ENCODE measurements around the gene SGCG.

The SGCG gene

DNA sequence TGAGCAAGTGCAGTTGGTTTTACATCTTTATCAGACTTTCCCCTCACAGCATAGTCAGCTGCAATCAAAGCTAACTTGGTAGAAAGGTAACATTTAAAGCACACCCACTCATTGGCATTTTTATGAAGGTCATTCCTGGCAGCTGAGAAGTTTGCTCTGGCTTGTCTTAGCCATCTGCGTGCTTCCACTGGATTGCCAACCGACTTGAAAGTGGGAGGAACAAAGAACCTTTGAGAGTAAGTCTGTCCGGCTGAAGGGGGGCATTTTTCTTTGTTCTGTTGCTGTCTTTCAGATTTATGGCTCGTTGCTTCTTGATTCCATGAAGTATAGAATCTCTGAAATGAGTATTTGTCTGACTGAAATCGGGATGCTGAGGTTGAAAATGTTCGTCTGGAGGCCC is 149.6 kb downstream of the SGCG start:
- Mint-ChIP-seq H3K4me1 (no peaks in the 10 kb centered on the region), H3K4me3 (no peak overlapping the region), H3K36me3 (peaks cover 35% of the 10 kb centered on the region), H3K27ac (no peak overlapping the region), H3K27me3 (no peaks in the 10 kb centered on the region), H3K9me3 (peaks cover 25% of the 10 kb centered on the region)
- DNase-seq, result no peak
- CTCF ChIA-PET, result interaction anchor here (0.8 kb wide), 1 partner anchor 9 kb away, joined by 3 read pairs; no protein-coding TSS in a partner anchor

DNA sequence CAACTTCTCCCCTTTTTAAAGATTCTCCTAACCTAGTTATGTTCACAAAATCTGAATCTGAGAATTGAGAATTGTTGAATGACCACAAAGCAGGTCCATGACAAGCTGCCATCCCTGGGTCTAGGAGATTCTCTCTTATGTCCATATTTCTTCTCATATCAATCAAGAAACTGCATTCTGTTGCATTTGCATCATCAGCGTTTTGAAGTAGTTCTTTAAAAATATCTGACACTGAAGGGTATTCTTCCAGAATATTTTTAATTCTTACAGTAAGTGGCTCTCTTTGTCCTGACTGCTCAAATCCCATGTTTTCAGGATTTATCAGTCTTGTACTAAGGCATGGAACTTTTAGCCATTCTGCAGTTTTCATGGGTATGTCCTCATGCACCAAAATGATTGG is 158.4 kb downstream of the SGCG start:
- H3K9me3 Mint-ChIP-seq, result peaks cover 32% of the 10 kb centered on the region
- no peaks in the 10 kb centered on the region for H3K4me1 Mint-ChIP-seq
- H3K27ac Mint-ChIP-seq, result no peak overlapping the region
- no peak for DNase-seq
- CTCF ChIA-PET, result no interaction called here
- H3K36me3 Mint-ChIP-seq, result peaks cover 74% of the 10 kb centered on the region
- H3K4me3 Mint-ChIP-seq, result no peak overlapping the region
- H3K27me3 Mint-ChIP-seq, result no peaks in the 10 kb centered on the region

DNA sequence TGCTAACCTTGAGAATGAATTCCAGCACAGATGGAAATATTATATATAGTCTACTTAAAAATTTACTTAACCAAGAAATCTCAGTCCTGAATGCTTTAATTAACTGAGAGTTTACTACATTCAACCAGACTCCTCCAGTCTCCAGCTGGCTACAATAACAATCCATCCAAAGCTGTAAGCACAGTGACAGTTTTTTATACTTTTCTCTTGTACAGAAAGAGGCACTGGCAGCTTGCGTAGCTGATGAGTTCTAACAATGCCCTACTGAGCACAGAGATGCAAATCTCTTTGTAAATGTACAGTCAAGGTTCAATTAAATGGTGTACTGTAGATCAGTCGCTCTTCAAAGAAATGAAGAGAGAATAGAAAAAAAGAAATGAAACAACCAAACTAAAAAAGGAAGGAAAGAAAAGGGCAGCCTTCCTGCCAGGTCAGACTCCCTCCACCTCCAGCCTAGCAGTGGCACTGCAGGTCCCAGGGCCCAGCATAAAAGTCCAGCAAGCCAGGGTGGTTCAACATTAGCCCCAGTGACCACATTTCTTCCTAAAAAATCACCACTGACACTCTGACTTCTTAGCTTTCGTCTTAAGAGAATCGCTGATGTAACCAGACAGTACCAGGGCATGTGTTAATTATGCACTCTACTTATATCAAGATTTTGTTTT is 164.3 kb downstream of the SGCG start:
- H3K36me3 Mint-ChIP-seq, result peaks cover 78% of the 10 kb centered on the region
- DNase-seq, result no peak
- H3K4me3 Mint-ChIP-seq, result no peak overlapping the region
- peaks cover 4% of the 10 kb centered on the region for H3K9me3 Mint-ChIP-seq
- no peaks in the 10 kb centered on the region for H3K4me1 Mint-ChIP-seq
- no peaks in the 10 kb centered on the region for H3K27me3 Mint-ChIP-seq
- CTCF ChIA-PET, result no interaction called here
- no peak overlapping the region for H3K27ac Mint-ChIP-seq

DNA sequence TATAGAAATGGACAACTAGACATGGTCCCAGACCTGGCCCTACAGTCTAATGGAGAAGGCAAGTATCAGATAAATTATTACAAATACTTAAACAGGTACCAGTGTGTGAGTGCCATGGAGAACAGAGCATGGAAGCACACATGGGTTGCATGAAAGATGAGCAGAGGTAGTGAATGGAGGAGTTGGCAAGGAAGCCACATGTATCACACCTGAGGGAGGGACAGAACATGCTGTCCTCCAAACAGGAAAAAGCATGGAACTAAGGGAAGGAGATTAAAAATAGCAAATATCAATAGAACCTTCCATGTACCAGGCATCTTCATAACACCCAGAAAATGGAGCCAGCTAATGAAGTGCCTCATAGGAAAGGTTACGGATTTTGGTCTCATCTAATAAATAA is 166.8 kb downstream of the SGCG start:
- CTCF ChIA-PET, result no interaction called here
- DNase-seq, result no peak
- Mint-ChIP-seq H3K27me3 (no peaks in the 10 kb centered on the region), H3K9me3 (peaks cover 2% of the 10 kb centered on the region), H3K4me3 (no peak overlapping the region), H3K4me1 (no peaks in the 10 kb centered on the region), H3K36me3 (peaks cover 76% of the 10 kb centered on the region), H3K27ac (no peak overlapping the region)

DNA sequence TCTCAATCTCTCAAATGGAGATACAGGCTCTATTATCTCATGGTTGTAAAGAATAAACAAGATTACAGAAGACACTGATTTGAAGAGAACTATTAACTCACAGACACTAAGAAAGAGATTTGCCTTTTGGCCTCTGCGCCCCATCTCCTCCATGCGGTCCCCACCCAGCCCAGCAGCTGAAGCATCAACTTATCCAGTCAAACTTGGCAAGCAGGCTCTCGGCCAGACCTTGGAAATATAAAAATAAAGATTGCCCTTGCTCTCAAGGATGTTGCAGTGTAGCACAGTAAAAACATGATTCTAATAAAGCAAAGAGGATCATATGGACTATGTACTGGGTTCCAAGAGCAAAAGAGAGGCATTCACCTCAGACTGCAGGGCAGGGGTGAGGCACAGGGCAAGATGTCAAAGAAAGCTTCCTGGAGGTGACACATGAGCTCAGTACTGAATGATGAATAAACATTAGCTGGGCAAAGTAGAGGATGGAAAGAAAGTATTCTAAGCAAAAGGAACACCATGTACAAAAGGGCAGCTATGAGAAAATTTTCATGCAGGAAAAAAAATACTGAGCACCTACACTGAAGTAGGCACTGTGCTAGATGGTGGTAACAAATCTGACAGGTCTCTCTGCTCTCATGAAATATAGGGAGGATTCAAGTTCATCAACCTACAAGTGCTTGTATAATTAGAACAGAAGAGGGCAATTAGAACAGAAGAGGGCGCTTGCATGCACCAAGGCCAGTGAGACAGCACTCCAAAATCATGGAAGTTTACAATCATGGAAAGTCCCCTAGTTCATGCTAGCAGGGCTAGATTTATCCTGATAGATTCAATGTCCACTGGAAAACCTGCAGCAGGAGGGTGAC is 167.7 kb downstream of the SGCG start:
- peaks cover 79% of the 10 kb centered on the region for H3K36me3 Mint-ChIP-seq

DNA sequence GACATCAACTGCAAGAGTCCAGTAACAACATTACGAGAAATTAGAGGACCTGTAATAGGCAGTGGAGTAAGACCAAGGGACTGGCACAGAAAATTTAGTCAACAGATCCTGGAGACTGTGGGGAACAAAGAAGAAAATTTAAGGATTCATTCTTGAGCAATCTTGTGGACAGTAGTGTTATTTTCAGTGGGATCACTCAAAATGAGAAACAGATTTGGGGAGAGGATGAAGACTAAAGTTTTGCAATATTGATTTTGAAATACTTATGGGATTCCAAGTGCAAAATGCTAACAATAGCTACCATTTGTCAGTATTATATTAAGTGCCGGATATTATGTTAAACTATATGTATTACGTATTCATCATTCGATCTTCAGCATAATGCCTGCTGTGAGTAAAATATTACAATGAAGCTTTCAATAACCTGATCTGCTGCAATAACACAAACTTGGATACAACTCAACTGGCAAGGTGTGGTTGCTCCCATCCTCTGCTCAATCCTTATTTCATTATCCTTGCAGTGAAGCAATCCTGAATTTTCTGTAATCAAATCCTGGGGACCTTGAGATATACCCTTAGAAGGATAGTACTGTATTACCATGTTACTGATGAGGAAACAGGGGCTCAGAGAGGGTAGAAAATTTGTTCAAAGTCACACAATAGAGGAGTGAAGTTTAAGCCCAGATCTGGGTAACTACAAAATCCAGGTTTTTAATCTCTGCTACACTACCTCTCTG is 168.6 kb downstream of the SGCG start:
- H3K9me3 Mint-ChIP-seq, result peaks cover 2% of the 10 kb centered on the region
- H3K27me3 Mint-ChIP-seq, result no peaks in the 10 kb centered on the region
- peaks cover 74% of the 10 kb centered on the region for H3K36me3 Mint-ChIP-seq
- H3K27ac Mint-ChIP-seq, result no peak overlapping the region
- H3K4me3 Mint-ChIP-seq, result no peak overlapping the region
- DNase-seq, result no peak
- CTCF ChIA-PET, result no interaction called here
- no peaks in the 10 kb centered on the region for H3K4me1 Mint-ChIP-seq

More for the DNA sequence above, 167.7 kb downstream of the SGCG start:
- H3K27ac Mint-ChIP-seq, result no peak overlapping the region
- no peak for DNase-seq
- H3K4me3 Mint-ChIP-seq, result no peak overlapping the region
- CTCF ChIA-PET, result no interaction called here
- H3K9me3 Mint-ChIP-seq, result peaks cover 2% of the 10 kb centered on the region
- H3K4me1 Mint-ChIP-seq, result no peaks in the 10 kb centered on the region
- no peaks in the 10 kb centered on the region for H3K27me3 Mint-ChIP-seq

DNA sequence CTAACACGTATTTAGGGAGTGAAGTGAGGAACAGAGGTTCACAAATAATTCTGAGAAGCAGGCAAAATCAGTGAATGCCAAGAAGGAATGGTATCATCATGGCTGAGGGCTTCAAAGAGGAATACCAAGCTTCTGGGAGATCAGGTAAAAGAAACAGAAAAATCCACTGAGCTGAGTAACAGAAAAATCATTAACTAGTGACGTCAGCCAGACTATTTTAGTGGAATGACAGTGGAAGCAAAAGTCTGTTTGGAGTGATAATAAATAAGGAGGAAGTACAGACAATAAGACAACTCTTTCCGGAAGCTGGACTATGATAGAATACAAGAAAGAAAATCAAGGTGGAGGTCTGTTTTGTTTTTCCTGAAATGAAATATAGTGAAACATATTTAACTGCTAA is 169.2 kb downstream of the SGCG start:
- H3K9me3 Mint-ChIP-seq, result peaks cover 2% of the 10 kb centered on the region
- H3K27ac Mint-ChIP-seq, result no peak overlapping the region
- no peaks in the 10 kb centered on the region for H3K27me3 Mint-ChIP-seq
- no peak for DNase-seq
- no peak overlapping the region for H3K4me3 Mint-ChIP-seq
- peaks cover 73% of the 10 kb centered on the region for H3K36me3 Mint-ChIP-seq
- no peaks in the 10 kb centered on the region for H3K4me1 Mint-ChIP-seq
- CTCF ChIA-PET, result no interaction called here

DNA sequence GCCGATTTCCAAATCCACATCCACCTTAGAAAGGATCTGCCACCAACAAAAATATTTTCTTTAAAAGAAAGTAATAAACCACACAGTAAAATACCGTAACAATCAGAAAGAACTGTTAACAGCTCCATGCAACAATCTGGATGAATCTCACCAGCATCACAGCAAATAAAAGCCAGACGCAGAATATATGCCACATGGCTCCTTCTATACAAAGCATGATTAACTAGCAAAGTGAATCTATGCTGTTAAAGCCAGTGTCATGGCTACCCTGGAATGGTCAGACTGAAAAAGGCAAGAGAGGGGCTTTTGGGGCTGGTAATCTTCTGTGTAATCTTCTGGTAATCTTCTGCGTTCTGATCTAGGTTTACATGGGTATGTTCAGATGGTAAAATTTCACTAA is 171.4 kb downstream of the SGCG start:
- no peak overlapping the region for H3K27ac Mint-ChIP-seq
- no peaks in the 10 kb centered on the region for H3K9me3 Mint-ChIP-seq
- no peaks in the 10 kb centered on the region for H3K27me3 Mint-ChIP-seq
- H3K4me3 Mint-ChIP-seq, result no peak overlapping the region
- peaks cover 70% of the 10 kb centered on the region for H3K36me3 Mint-ChIP-seq
- no peak for DNase-seq
- no peaks in the 10 kb centered on the region for H3K4me1 Mint-ChIP-seq
- CTCF ChIA-PET, result no interaction called here

DNA sequence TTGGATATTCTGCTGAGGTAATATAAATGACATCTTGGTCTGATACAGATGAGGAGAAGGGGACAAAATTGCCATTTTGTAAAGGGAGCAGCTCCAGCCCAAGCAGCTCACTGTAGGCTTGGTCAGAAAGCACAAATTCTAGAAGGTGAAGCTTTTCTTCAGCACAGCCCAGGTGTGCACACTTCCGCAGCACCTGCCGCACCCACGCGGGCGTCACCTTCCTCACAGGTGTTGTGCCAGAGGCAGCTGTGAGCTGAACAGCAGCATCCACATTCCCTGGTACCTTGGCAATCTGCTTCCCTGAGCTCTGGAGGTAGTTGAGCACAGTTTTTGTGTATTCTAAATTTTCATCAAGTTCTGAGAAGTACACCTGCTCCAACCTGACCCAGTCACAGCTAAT is 173.7 kb downstream of the SGCG start:
- H3K9me3 Mint-ChIP-seq, result no peaks in the 10 kb centered on the region
- H3K4me3 Mint-ChIP-seq, result no peak overlapping the region
- no peaks in the 10 kb centered on the region for H3K27me3 Mint-ChIP-seq
- CTCF ChIA-PET, result no interaction called here
- peaks cover 54% of the 10 kb centered on the region for H3K36me3 Mint-ChIP-seq
- DNase-seq, result no peak
- no peaks in the 10 kb centered on the region for H3K4me1 Mint-ChIP-seq
- no peak overlapping the region for H3K27ac Mint-ChIP-seq

DNA sequence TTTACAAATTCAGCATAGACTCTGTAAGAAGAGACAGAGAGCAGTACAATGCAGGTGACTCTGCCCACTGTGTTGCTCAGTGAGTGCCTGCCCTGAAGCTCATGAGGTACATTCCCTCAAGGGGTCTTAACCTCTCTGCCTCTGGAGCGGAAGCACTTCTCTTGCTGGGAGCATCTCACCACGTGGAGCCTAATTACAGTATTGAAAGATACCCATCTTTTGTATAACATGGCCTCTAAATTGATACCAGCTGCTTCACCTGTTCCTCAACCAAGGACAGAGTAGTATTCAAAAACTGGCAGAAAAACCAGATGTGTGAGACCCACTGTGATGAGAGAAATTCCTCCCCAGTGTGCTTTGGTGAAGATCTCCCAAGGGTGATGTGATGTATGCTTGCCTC is 175.6 kb downstream of the SGCG start:
- DNase-seq, result no peak
- Mint-ChIP-seq H3K9me3 (no peaks in the 10 kb centered on the region), H3K36me3 (peaks cover 50% of the 10 kb centered on the region), H3K27me3 (no peaks in the 10 kb centered on the region), H3K27ac (no peak overlapping the region), H3K4me3 (no peak overlapping the region), H3K4me1 (no peaks in the 10 kb centered on the region)
- CTCF ChIA-PET, result no interaction called here

DNA sequence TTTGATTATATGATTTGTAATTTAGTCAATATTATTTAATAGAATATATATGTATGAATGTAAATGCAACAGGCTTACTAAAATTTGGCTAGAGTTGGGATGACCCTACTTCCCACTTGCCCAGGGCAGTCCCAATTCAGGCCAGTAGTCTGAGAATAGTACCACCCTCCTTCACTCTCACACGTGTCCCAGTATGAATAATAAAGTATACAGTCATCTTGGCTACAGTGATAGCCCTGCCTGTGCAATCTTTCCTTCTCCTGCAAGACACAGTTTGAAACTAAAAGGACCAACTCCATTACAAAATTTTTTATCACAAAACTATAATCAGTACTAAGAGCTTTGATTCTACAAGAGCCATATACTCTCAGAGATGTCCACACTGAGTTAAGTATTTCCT is 176.6 kb downstream of the SGCG start:
- CTCF ChIA-PET, result no interaction called here
- H3K36me3 Mint-ChIP-seq, result peaks cover 48% of the 10 kb centered on the region

DNA sequence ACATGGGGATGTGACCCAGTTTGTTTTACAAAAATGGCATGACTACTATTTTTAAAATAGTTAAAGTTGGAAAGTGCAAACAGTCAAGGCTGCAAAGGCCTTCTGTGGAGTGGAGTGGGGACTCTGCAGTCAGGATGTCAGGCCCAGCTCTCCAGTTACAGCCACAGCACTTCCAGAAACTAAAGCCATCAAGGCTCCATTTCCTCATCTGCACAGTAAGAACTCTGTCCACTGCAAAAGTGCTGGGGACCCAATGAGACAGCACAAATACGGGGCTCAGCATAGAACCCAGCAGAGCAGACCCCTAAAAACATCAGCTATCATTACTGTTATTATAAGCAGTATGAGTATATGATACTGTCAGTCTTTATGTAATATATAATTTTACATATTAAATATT is 179.1 kb downstream of the SGCG start:
- Mint-ChIP-seq H3K4me3 (no peak overlapping the region), H3K9me3 (no peaks in the 10 kb centered on the region), H3K27ac (no peak overlapping the region), H3K36me3 (peaks cover 48% of the 10 kb centered on the region), H3K4me1 (no peaks in the 10 kb centered on the region), H3K27me3 (no peaks in the 10 kb centered on the region)
- DNase-seq, result no peak
- CTCF ChIA-PET, result no interaction called here

More for the DNA sequence above, 176.6 kb downstream of the SGCG start:
- no peaks in the 10 kb centered on the region for H3K27me3 Mint-ChIP-seq
- no peak for DNase-seq
- no peaks in the 10 kb centered on the region for H3K9me3 Mint-ChIP-seq
- no peak overlapping the region for H3K27ac Mint-ChIP-seq
- H3K4me1 Mint-ChIP-seq, result no peaks in the 10 kb centered on the region
- no peak overlapping the region for H3K4me3 Mint-ChIP-seq

DNA sequence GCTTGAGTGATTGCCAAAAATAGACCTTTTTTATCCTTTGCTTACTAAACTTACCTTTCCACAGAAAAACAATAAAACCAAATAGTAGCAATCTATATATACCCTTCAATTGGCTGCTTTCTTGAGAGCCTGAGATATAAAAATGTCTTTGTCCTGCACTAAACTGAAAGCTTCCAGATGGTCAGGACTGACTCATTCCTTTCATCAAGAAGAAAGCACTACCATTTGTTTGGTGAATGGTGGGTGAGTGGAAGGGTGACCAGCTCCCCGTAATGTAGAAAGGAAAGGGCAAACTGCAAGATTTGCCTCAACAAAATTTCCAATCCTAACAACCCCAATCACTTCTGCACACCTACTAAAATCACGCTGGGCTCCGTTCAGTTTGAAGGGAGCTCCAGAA is 184.9 kb downstream of the SGCG start:
- no peak for DNase-seq
- H3K9me3 Mint-ChIP-seq, result no peaks in the 10 kb centered on the region
- no peak overlapping the region for H3K4me3 Mint-ChIP-seq
- H3K27me3 Mint-ChIP-seq, result no peaks in the 10 kb centered on the region
- peaks cover 59% of the 10 kb centered on the region for H3K36me3 Mint-ChIP-seq
- no peak overlapping the region for H3K27ac Mint-ChIP-seq
- H3K4me1 Mint-ChIP-seq, result no peaks in the 10 kb centered on the region
- CTCF ChIA-PET, result no interaction called here

DNA sequence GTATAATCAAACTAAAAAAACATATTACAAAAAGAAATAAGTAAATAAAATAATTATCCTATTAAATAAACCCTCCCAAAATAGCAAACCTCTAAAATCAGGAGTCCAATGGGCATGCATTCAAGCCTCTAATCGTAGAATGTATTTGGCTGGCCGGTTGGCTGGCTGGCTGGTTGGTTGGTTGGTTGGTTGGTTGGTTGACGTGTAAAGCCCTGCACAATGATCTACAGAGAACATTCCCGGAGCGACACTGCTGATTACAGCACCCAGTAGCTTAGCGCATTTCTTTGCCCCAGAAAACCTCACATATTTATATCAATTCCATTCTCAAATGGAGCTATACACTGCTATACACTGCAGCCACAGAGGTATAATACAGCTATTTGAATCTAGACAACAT is 187.1 kb downstream of the SGCG start:
- H3K4me1 Mint-ChIP-seq, result peaks cover 13% of the 10 kb centered on the region
- H3K9me3 Mint-ChIP-seq, result no peaks in the 10 kb centered on the region
- no peaks in the 10 kb centered on the region for H3K27me3 Mint-ChIP-seq
- CTCF ChIA-PET, result no interaction called here
- no peak overlapping the region for H3K4me3 Mint-ChIP-seq
- H3K27ac Mint-ChIP-seq, result no peak overlapping the region
- H3K36me3 Mint-ChIP-seq, result peaks cover 62% of the 10 kb centered on the region
- no peak for DNase-seq

Measured in activated naive CD4-positive, alpha-beta T cell treated with anti-CD3 and anti-CD28 coated beads, Interleukin-2, amount 10 ng/mL, durations not matched to agents 7 days and 5 days (primary cell).